HepG2 (cell line): ENCODE data around the gene CYTH1. TPM values are rescaled to one million over a fixed set of nuclear protein-coding genes. Genes with fewer than 3 reads are reported as not detected.

Source experiments
- AGO2 ChIP-seq: fragments of 200-400 bp; formaldehyde crosslinking; optimal IDR thresholded peaks from 2 replicates; pipeline ENCODE3; 2017; ENCODE audit warnings: mild to moderate bottlenecking, low read depth, low read length, moderate library complexity
- ATM ChIP-seq: fragments of 450-650 bp; IDR thresholded peaks from 2 replicates; pipeline ENCODE4 v1.7.1; 2017; ENCODE audit warnings: mild to moderate bottlenecking, borderline replicate concordance
- GABPA ChIP-seq, 2 experiments: IDR thresholded peaks; 2 replicates each; pipeline ENCODE4 v1.6.1; 2011 to 2016; ENCODE audit warnings: low read depth in 2 of 2, low read length in 1 of 2, missing biosample characterization in 1 of 2, missing genetic modification characterization in 1 of 2
- GATAD2A ChIP-seq: IDR thresholded peaks from 2 replicates; pipeline ENCODE4 v1.6.1; 2016
- HNRNPLL ChIP-seq: fragments of 200-400 bp; formaldehyde crosslinking; IDR thresholded peaks from 2 replicates; pipeline ENCODE4 v1.6.1; 2017; ENCODE audit warnings: mild to moderate bottlenecking, low read depth, low read length; ENCODE audit not compliant: poor library complexity, severe bottlenecking
- IRF2 ChIP-seq: IDR thresholded peaks from 2 replicates; pipeline ENCODE4 v1.6.1; 2018; ENCODE audit warnings: missing genetic modification reagents, missing compliant biosample characterization
- KDM5B ChIP-seq: sonication (generic); formaldehyde crosslinking; IDR thresholded peaks from 2 replicates; pipeline ENCODE4 v1.4.0; 2020; ENCODE audit warnings: missing genetic modification reagents, mild to moderate bottlenecking, borderline replicate concordance
- MYC ChIP-seq: sonication (generic); formaldehyde crosslinking; IDR thresholded peaks from 2 replicates; pipeline ENCODE4 v1.9.0; 2021; ENCODE audit warnings: missing genetic modification reagents, borderline replicate concordance
- PPARG ChIP-seq: conservative IDR thresholded peaks from 2 replicates; pipeline ENCODE4 v1.6.1; 2016; ENCODE audit warnings: missing biosample characterization, missing genetic modification reagents
- SAP130 ChIP-seq: IDR thresholded peaks from 2 replicates; pipeline ENCODE4 v1.6.1; 2016; ENCODE audit warnings: low read depth
- SETDB1 ChIP-seq: sonication (generic); formaldehyde crosslinking; IDR thresholded peaks from 2 replicates; pipeline ENCODE4 v1.5.1; 2020; ENCODE audit warnings: missing genetic modification reagents, mild to moderate bottlenecking, borderline replicate concordance
- TOPORS ChIP-seq: sonication (generic); formaldehyde crosslinking; IDR thresholded peaks from 2 replicates; pipeline ENCODE4 v1.8.0; 2023; ENCODE audit warnings: mild to moderate bottlenecking, missing genetic modification reagents
- YY1 ChIP-seq: IDR thresholded peaks from 2 replicates; pipeline ENCODE4 v1.6.1; 2011; ENCODE audit warnings: low read length, low read depth, moderate library complexity, mild to moderate bottlenecking; ENCODE audit not compliant: insufficient read depth, insufficient replicate concordance
- ZBTB38 ChIP-seq: sonication (generic); formaldehyde crosslinking; IDR thresholded peaks from 2 replicates; pipeline ENCODE4 v1.5.1; 2020; ENCODE audit warnings: mild to moderate bottlenecking, missing genetic modification reagents
- ZNF350 ChIP-seq: sonication (generic); formaldehyde crosslinking; IDR thresholded peaks from 2 replicates; pipeline ENCODE4 v1.4.0; 2020; ENCODE audit warnings: mild to moderate bottlenecking, low read depth, missing genetic modification reagents, borderline replicate concordance
- ZNF441 ChIP-seq: sonication (generic); formaldehyde crosslinking; IDR thresholded peaks from 2 replicates; pipeline ENCODE4 v1.7.0; 2021; ENCODE audit warnings: missing genetic modification reagents, borderline replicate concordance
- ZNF451 ChIP-seq: sonication (generic); formaldehyde crosslinking; IDR thresholded peaks from 2 replicates; pipeline ENCODE4 v1.5.0; 2020; ENCODE audit warnings: mild to moderate bottlenecking, missing genetic modification reagents
- ZNF746 ChIP-seq: sonication (generic); formaldehyde crosslinking; IDR thresholded peaks from 2 replicates; pipeline ENCODE4 v1.8.0; 2022; ENCODE audit warnings: mild to moderate bottlenecking, missing genetic modification reagents
- ZNF782 ChIP-seq: sonication (generic); formaldehyde crosslinking; IDR thresholded peaks from 2 replicates; pipeline ENCODE4 v1.4.0; 2020; ENCODE audit warnings: missing genetic modification reagents, mild to moderate bottlenecking, borderline replicate concordance
- ZNF788 ChIP-seq: sonication (generic); formaldehyde crosslinking; IDR thresholded peaks from 2 replicates; pipeline ENCODE4 v1.5.0; 2020; ENCODE audit warnings: mild to moderate bottlenecking, missing genetic modification reagents, borderline replicate concordance
- ZSCAN12 ChIP-seq: sonication (generic); formaldehyde crosslinking; IDR thresholded peaks from 2 replicates; pipeline ENCODE4 v1.9.0; 2021; ENCODE audit warnings: mild to moderate bottlenecking, missing genetic modification reagents
- polyA plus RNA-seq, 8 experiments: library from polyadenylated mRNA; depleted of rRNA in 3 of 8; stranded (reverse) in 7 of 8; unstranded in 1 of 8; fragments of >200 nt; fragmentation: Illumina TruSeq in 4 of 8; extraction: Trizol in 4 of 8; gene quantifications; 2 replicates each; pipeline versions ENCODE4 v1.2.1 to v1.2.3, GENCODE V29; 2011 to 2016; ENCODE audit warnings: low read depth in 4 of 8, missing spikeins in 1 of 8, mixed read lengths in 1 of 8; ENCODE audit not compliant: insufficient read depth in 1 of 8
- total RNA-seq, 5 experiments: library from RNA; depleted of rRNA; stranded (reverse); fragments of >200 nt; fragmentation: Illumina TruSeq; extraction: Trizol; gene quantifications; 2 replicates each; pipeline ENCODE4 v1.2.3, GENCODE V29; 2016; ENCODE audit warnings: low read depth in 1 of 5
- TF ChIP-seq, protein P1 (sequence below): sonication (generic); formaldehyde crosslinking; IDR thresholded peaks from 2 replicates; pipeline ENCODE4 v1.4.0; 2020; ENCODE audit warnings: missing genetic modification reagents
- TF ChIP-seq, protein P2 (sequence below): sonication (generic); formaldehyde crosslinking; IDR thresholded peaks from 2 replicates; pipeline ENCODE4 v1.9.0; 2022; ENCODE audit warnings: low read depth, missing genetic modification reagents
- TF ChIP-seq, protein P3 (sequence below): fragments of 450-650 bp; IDR thresholded peaks from 2 replicates; pipeline ENCODE4 v1.6.1; 2017
- TF ChIP-seq, protein P4 (sequence below): sonication (generic); formaldehyde crosslinking; IDR thresholded peaks from 2 replicates; pipeline ENCODE4 v1.4.0; 2020; ENCODE audit warnings: mild to moderate bottlenecking, missing genetic modification reagents, borderline replicate concordance

Gene CYTH1
- total and polyA plus RNA-seq, 2 of the 13 experiments (the other 11 are each of a cell fraction or from before 2014, with no cell fraction given): 20.1 to 48.9 TPM

DNA sequence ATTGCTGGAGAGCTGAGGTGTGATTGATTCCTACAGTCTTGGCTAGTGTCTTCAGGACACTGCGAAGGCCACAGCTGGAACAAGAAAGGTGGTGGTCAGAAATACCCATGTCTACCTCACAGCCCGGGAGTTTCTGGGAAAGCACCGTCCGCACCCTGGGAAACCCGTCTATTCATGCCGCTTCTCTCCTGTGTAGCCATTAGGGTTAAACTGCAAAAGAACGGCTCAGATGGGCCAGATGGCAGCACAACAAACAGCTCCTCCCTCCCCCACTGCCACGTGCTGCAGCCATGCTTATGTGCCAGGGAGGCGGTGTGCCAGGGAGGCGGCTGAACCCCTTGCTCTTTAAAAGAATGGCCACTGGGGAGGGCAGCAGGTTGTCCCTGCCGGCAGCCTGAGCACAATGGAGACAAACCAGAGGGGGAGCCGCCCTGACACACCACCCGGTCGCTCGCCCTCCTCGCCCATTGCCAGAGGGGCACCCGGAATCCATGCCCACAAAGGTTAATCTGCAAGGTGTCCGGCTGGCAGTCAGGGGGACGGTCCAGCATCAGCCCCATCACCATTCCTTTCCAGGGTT, 65.2 kb downstream of the CYTH1 start (continued):
- TF ChIP-seq, protein P1, sequence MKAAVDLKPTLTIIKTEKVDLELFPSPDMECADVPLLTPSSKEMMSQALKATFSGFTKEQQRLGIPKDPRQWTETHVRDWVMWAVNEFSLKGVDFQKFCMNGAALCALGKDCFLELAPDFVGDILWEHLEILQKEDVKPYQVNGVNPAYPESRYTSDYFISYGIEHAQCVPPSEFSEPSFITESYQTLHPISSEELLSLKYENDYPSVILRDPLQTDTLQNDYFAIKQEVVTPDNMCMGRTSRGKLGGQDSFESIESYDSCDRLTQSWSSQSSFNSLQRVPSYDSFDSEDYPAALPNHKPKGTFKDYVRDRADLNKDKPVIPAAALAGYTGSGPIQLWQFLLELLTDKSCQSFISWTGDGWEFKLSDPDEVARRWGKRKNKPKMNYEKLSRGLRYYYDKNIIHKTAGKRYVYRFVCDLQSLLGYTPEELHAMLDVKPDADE (CRISPR knock-in tag): no peak
- TF ChIP-seq, protein P2, sequence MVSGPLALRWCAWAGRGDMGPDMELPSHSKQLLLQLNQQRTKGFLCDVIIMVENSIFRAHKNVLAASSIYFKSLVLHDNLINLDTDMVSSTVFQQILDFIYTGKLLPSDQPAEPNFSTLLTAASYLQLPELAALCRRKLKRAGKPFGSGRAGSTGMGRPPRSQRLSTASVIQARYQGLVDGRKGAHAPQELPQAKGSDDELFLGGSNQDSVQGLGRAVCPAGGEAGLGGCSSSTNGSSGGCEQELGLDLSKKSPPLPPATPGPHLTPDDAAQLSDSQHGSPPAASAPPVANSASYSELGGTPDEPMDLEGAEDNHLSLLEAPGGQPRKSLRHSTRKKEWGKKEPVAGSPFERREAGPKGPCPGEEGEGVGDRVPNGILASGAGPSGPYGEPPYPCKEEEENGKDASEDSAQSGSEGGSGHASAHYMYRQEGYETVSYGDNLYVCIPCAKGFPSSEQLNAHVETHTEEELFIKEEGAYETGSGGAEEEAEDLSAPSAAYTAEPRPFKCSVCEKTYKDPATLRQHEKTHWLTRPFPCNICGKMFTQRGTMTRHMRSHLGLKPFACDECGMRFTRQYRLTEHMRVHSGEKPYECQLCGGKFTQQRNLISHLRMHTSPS (CRISPR knock-in tag): peak; percentile 97
- TF ChIP-seq IRF2 (CRISPR knock-in tag) (peak; percentile 8; the same call in 1 of the 2 replicates), ZBTB38 (CRISPR knock-in tag) (peak; percentile 59), ATM (no peak), KDM5B (CRISPR knock-in tag) (peak; percentile 43; the same call in 1 of the 2 replicates), ZNF451 (CRISPR knock-in tag) (no peak), SETDB1 (CRISPR knock-in tag) (0 out of 2 replicates have a peak, but pooled peaks have one; percentile 27), ZNF746 (no peak), ZNF350 (CRISPR knock-in tag) (0 out of 2 replicates have a peak, but pooled peaks have one; percentile 14), SAP130 (CRISPR knock-in tag) (peak; percentile 45; the same call in 1 of the 2 replicates), ZNF441 (CRISPR knock-in tag) (no peak), ZNF782 (CRISPR knock-in tag) (no peak), HNRNPLL (peak; percentile 16), GATAD2A (peak; percentile 24; the same call in 1 of the 2 replicates), ZSCAN12 (CRISPR knock-in tag) (no peak), YY1 (peak; percentile 38), PPARG (CRISPR knock-in tag) (no peak), ZNF788 (0 out of 2 replicates have a peak, but pooled peaks have one; percentile 10), GABPA (IDR thresholded peaks at IDR 0.05; ENCODE audit: low read depth, low read length) (no peak), GABPA (CRISPR knock-in tag; IDR thresholded peaks at IDR 0.05; ENCODE audit: low read depth) (no peak), TOPORS (CRISPR knock-in tag) (no peak), AGO2 (peak; percentile 46), MYC (CRISPR knock-in tag) (peak; percentile 85)
- TF ChIP-seq, protein P3, sequence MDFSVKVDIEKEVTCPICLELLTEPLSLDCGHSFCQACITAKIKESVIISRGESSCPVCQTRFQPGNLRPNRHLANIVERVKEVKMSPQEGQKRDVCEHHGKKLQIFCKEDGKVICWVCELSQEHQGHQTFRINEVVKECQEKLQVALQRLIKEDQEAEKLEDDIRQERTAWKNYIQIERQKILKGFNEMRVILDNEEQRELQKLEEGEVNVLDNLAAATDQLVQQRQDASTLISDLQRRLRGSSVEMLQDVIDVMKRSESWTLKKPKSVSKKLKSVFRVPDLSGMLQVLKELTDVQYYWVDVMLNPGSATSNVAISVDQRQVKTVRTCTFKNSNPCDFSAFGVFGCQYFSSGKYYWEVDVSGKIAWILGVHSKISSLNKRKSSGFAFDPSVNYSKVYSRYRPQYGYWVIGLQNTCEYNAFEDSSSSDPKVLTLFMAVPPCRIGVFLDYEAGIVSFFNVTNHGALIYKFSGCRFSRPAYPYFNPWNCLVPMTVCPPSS: no peak
- TF ChIP-seq, protein P4, sequence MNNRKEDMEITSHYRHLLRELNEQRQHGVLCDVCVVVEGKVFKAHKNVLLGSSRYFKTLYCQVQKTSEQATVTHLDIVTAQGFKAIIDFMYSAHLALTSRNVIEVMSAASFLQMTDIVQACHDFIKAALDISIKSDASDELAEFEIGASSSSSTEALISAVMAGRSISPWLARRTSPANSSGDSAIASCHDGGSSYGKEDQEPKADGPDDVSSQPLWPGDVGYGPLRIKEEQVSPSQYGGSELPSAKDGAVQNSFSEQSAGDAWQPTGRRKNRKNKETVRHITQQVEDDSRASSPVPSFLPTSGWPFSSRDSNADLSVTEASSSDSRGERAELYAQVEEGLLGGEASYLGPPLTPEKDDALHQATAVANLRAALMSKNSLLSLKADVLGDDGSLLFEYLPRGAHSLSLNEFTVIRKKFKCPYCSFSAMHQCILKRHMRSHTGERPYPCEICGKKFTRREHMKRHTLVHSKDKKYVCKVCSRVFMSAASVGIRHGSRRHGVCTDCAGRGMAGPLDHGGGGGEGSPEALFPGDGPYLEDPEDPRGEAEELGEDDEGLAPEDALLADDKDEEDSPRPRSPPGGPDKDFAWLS (CRISPR knock-in tag): no peak
